HEK293 (cell line): Measurements from ENCODE around the gene CMYA5.

Experiments used
- CTCF ChIA-PET: fragments of 350-600 bp; formaldehyde crosslinking; extraction: SDS; loops from one replicate; lab custom pipeline; 2021; ENCODE audit warnings: antibody characterized with exemption; lab: Yijun Ruan, JAX
- POLR2A ChIA-PET: fragments of 300-600 bp; formaldehyde crosslinking; extraction: SDS; loops from one replicate; lab custom pipeline; 2020; ENCODE audit warnings: antibody characterized with exemption, inconsistent platforms; lab: Yijun Ruan, JAX
- H3K27ac ChIP-seq: fragments of 200-500 bp; sonication (Bioruptor generic); 2 replicates; pipeline ENCODE4 v1.5.1; 2014; ENCODE audit warnings: low read depth, low read length, control low read depth, inconsistent platforms; ENCODE audit errors: extremely low read depth
- H3K36me3 ChIP-seq, 2 experiments: fragments of 200-500 bp in 1 of 2; sonication (Bioruptor generic) in 1 of 2; 1 replicate in 1 of 2; 2 replicates in 1 of 2; pipeline ENCODE4 v1.5.1; 2014 to 2017; ENCODE audit warnings: inconsistent platforms in 2 of 2, low read length in 2 of 2; ENCODE audit not compliant: control insufficient read depth in 2 of 2, insufficient read depth in 1 of 2
- H3K4me1 ChIP-seq: fragments of 200-500 bp; sonication (Bioruptor generic); 2 replicates; pipeline ENCODE4 v1.5.1; 2014; ENCODE audit warnings: mild to moderate bottlenecking, low read length, inconsistent platforms; ENCODE audit not compliant: control insufficient read depth, insufficient read depth
- H3K4me3 ChIP-seq: 2 replicates; pipeline ENCODE4 v1.5.1; 2011; ENCODE audit warnings: low read depth, mild to moderate bottlenecking, control low read depth, low read length, moderate library complexity
- H3K9me3 ChIP-seq: fragments of 200-500 bp; sonication (Bioruptor generic); 2 replicates; pipeline ENCODE4 v1.5.1; 2014; ENCODE audit warnings: low read depth, low read length, inconsistent platforms; ENCODE audit not compliant: control insufficient read depth, insufficient read depth
- GLI4 ChIP-seq: fragments of 450-650 bp; formaldehyde crosslinking; IDR thresholded peaks from 2 replicates; pipeline ENCODE4 v1.5.1; 2016; ENCODE audit warnings: missing biosample characterization, missing genetic modification characterization
- KLF16 ChIP-seq: fragments of 450-650 bp; formaldehyde crosslinking; IDR thresholded peaks from 2 replicates; pipeline ENCODE4 v1.5.1; 2017; ENCODE audit warnings: missing biosample characterization, missing genetic modification characterization
- KLF8 ChIP-seq: fragments of 450-650 bp; formaldehyde crosslinking; IDR thresholded peaks from 2 replicates; pipeline ENCODE4 v1.5.1; 2016; ENCODE audit warnings: missing biosample characterization, missing genetic modification characterization
- PRDM6 ChIP-seq: fragments of 450-650 bp; formaldehyde crosslinking; IDR thresholded peaks from 2 replicates; pipeline ENCODE4 v1.5.1; 2017; ENCODE audit warnings: missing biosample characterization, missing genetic modification characterization
- RBAK ChIP-seq: fragments of 450-650 bp; formaldehyde crosslinking; IDR thresholded peaks from 2 replicates; pipeline ENCODE4 v1.5.1; 2016; ENCODE audit warnings: missing biosample characterization, missing genetic modification characterization
- SCRT2 ChIP-seq: fragments of 450-650 bp; formaldehyde crosslinking; IDR thresholded peaks from 2 replicates; pipeline ENCODE4 v1.5.1; 2016; ENCODE audit warnings: missing biosample characterization, missing genetic modification characterization
- ZFP69B ChIP-seq: fragments of 450-650 bp; formaldehyde crosslinking; IDR thresholded peaks from 2 replicates; pipeline ENCODE4 v1.5.1; 2016; ENCODE audit warnings: missing biosample characterization, missing genetic modification characterization
- ZNF112 ChIP-seq: fragments of 450-650 bp; formaldehyde crosslinking; IDR thresholded peaks from 2 replicates; pipeline ENCODE4 v1.5.0; 2017; ENCODE audit warnings: missing biosample characterization, missing genetic modification characterization
- ZNF157 ChIP-seq: fragments of 450-650 bp; formaldehyde crosslinking; IDR thresholded peaks from 2 replicates; pipeline ENCODE4 v1.5.1; 2016; ENCODE audit warnings: missing biosample characterization, missing genetic modification characterization
- ZNF202 ChIP-seq: fragments of 450-650 bp; formaldehyde crosslinking; IDR thresholded peaks from 2 replicates; pipeline ENCODE4 v1.5.1; 2016; ENCODE audit warnings: missing biosample characterization, missing genetic modification characterization, borderline replicate concordance
- ZNF239 ChIP-seq: fragments of 450-650 bp; formaldehyde crosslinking; IDR thresholded peaks from 2 replicates; pipeline ENCODE4 v1.5.1; 2016; ENCODE audit warnings: missing biosample characterization, missing genetic modification characterization
- ZNF26 ChIP-seq: fragments of 450-650 bp; formaldehyde crosslinking; IDR thresholded peaks from 2 replicates; pipeline ENCODE4 v1.5.1; 2016; ENCODE audit warnings: missing biosample characterization, missing genetic modification characterization
- ZNF266 ChIP-seq: fragments of 450-650 bp; formaldehyde crosslinking; IDR thresholded peaks from 2 replicates; pipeline ENCODE4 v1.5.1; 2016; ENCODE audit warnings: missing biosample characterization, missing genetic modification characterization, low read depth
- ZNF37A ChIP-seq: fragments of 450-650 bp; IDR thresholded peaks from 2 replicates; pipeline ENCODE4 v1.5.1; 2018; ENCODE audit warnings: missing biosample characterization, missing genetic modification characterization
- ZNF404 ChIP-seq: fragments of 450-650 bp; formaldehyde crosslinking; IDR thresholded peaks from 2 replicates; pipeline ENCODE4 v1.5.1; 2017; ENCODE audit warnings: missing biosample characterization, missing genetic modification characterization
- ZNF514 ChIP-seq: fragments of 450-650 bp; formaldehyde crosslinking; IDR thresholded peaks from 2 replicates; pipeline ENCODE4 v1.5.1; 2016; ENCODE audit warnings: missing biosample characterization, missing genetic modification characterization
- ZNF521 ChIP-seq: fragments of 450-650 bp; formaldehyde crosslinking; IDR thresholded peaks from 2 replicates; pipeline ENCODE4 v1.5.1; 2017; ENCODE audit warnings: missing biosample characterization, mild to moderate bottlenecking, missing genetic modification characterization
- ZNF529 ChIP-seq: fragments of 450-650 bp; formaldehyde crosslinking; IDR thresholded peaks from 2 replicates; pipeline ENCODE4 v1.5.1; 2017; ENCODE audit warnings: missing genetic modification characterization, missing biosample characterization; ENCODE audit not compliant: insufficient replicate concordance
- ZNF548 ChIP-seq: fragments of 450-650 bp; formaldehyde crosslinking; IDR thresholded peaks from 2 replicates; pipeline ENCODE4 v1.5.1; 2016; ENCODE audit warnings: missing biosample characterization, missing genetic modification characterization
- ZNF621 ChIP-seq: fragments of 450-650 bp; formaldehyde crosslinking; IDR thresholded peaks from 2 replicates; pipeline ENCODE4 v1.5.1; 2017; ENCODE audit warnings: missing biosample characterization, missing genetic modification characterization
- ZNF645 ChIP-seq: fragments of 450-650 bp; formaldehyde crosslinking; IDR thresholded peaks from 2 replicates; pipeline ENCODE4; 2016; ENCODE audit warnings: missing biosample characterization, missing genetic modification characterization
- ZNF777 ChIP-seq: fragments of 450-650 bp; formaldehyde crosslinking; IDR thresholded peaks from 2 replicates; pipeline ENCODE4 v1.5.1; 2017; ENCODE audit warnings: missing biosample characterization, missing genetic modification characterization, borderline replicate concordance
- ZSCAN18 ChIP-seq: fragments of 450-650 bp; formaldehyde crosslinking; IDR thresholded peaks from 2 replicates; pipeline ENCODE4 v1.5.1; 2016; ENCODE audit warnings: missing biosample characterization, missing genetic modification characterization

The CMYA5 gene

GRCh38 chr5:79727451-79728355 lies 38.1 kb downstream of the CMYA5 start:
- H3K27ac ChIP-seq, result no peak overlapping the region
- ChIA-PET POLR2A (interaction anchor here (0.6 kb wide), 1 partner anchor 116 kb away, joined by 3 read pairs; the partner anchor contains the start of gene TENT2), CTCF (interaction anchor here (0.6 to 0.7 kb wide), 2 partner anchors 131 to 357 kb away, joined by 3 to 5 read pairs; no protein-coding TSS in a partner anchor)
- no peaks in the 10 kb centered on the region for H3K4me1 ChIP-seq
- H3K36me3 ChIP-seq, result no peaks in the 10 kb centered on the region
- H3K4me3 ChIP-seq, result no peak overlapping the region
- TF ChIP-seq ZNF514 (tag by site-specific recombination) (no peak), ZNF777 (tag by site-specific recombination) (no peak), ZNF621 (tag by site-specific recombination) (no peak), ZNF548 (tag by site-specific recombination) (no peak), PRDM6 (tag by site-specific recombination) (no peak), ZSCAN18 (no peak), ZNF404 (tag by site-specific recombination) (no peak), ZNF157 (tag by site-specific recombination) (no peak), ZNF239 (tag by site-specific recombination) (no peak)
- no peaks in the 10 kb centered on the region for H3K9me3 ChIP-seq

- Histone ChIP-seq H3K4me3 (no peak overlapping the region), H3K27ac (no peak overlapping the region), H3K9me3 (no peaks in the 10 kb centered on the region), H3K36me3 (no peaks in the 10 kb centered on the region), H3K4me1 (no peaks in the 10 kb centered on the region)
- ChIA-PET POLR2A (no interaction called here), CTCF (interaction anchor here (0.6 to 0.7 kb wide), 2 partner anchors 131 to 356 kb away, joined by 3 to 5 read pairs; no protein-coding TSS in a partner anchor)
- TF ChIP-seq SCRT2 (tag by site-specific recombination), result no peak
- TF ChIP-seq ZNF37A, result no peak
- no peak for TF ChIP-seq ZNF112 (tag by site-specific recombination)
- TF ChIP-seq KLF16 (tag by site-specific recombination), result no peak
- TF ChIP-seq KLF8 (tag by site-specific recombination), result no peak
These were observed 38.8 kb downstream of the CMYA5 start for GRCh38 chr5:79728396-79728795.

- ChIA-PET CTCF (no interaction called here), POLR2A (no interaction called here)
- no peak for TF ChIP-seq GLI4 (tag by site-specific recombination)
- no peak overlapping the region for H3K27ac ChIP-seq
- H3K9me3 ChIP-seq, result no peaks in the 10 kb centered on the region
- no peaks in the 10 kb centered on the region for H3K36me3 ChIP-seq
- no peaks in the 10 kb centered on the region for H3K4me1 ChIP-seq
- H3K4me3 ChIP-seq, result no peak overlapping the region
These were observed 40.0 kb downstream of the CMYA5 start for GRCh38 chr5:79729679-79730078.

GRCh38 chr5:79730564-79730963 lies 40.9 kb downstream of the CMYA5 start:
- POLR2A ChIA-PET, result no interaction called here
- no peak overlapping the region for H3K4me3 ChIP-seq
- TF ChIP-seq RBAK (no peak), ZNF645 (tag by site-specific recombination) (no peak), ZNF521 (no peak), ZNF266 (no peak), ZNF202 (no peak), ZNF26 (tag by site-specific recombination) (no peak), ZFP69B (tag by site-specific recombination) (no peak), ZNF529 (tag by site-specific recombination) (no peak)

More at GRCh38 chr5:79730564-79730963, 40.9 kb downstream of the CMYA5 start:
- Histone ChIP-seq H3K4me1 (no peaks in the 10 kb centered on the region), H3K27ac (no peak overlapping the region), H3K36me3 (no peaks in the 10 kb centered on the region), H3K9me3 (no peaks in the 10 kb centered on the region)
- CTCF ChIA-PET, result no interaction called here
